ENCODE measurements around the gene BBOX1.

BBOX1 gene

GRCh38 chr11:27025312-27025955, 15.2 kb upstream of the BBOX1 start:
- DNase-seq (ENCODE audit: low read depth in 2 of 2), result no peak

DNA sequence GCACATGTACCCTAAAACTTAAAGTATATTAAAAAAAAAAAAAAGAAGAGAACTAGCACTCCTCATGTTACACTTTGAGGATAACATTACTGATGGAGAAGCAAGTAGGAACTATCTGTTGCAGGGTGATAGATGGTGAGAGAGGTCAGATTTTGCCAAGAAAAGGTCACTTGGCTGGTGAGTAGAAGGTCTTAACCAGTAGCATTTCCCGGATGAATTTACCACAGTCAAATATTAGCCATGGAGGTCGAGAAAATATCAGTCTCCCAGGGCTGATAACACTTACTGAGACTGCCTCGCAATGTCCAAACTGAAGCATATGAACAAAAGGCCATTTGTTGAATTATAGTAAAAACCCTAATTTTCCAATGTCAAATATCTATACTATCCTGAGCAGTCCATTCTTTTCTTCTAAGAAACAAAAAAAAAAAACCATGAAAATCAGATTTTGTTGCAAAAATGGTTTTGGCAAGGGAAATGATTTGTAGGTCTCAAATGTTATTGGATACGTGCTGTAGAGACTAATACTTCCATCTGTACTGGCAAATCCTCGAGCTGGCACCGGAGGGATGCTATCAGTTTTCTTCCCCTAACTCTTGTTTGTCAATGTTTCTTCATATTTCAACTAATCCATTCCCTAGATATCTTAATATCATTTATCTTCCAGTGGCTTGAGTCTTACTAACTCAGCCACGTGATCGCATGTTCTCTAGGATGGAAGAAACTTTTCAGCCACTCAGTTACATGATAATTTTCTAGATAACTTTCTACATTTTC, 14.5 kb upstream of the BBOX1 start:
- DNase-seq (ENCODE audit: low read depth in 2 of 2), result no peak

DNA sequence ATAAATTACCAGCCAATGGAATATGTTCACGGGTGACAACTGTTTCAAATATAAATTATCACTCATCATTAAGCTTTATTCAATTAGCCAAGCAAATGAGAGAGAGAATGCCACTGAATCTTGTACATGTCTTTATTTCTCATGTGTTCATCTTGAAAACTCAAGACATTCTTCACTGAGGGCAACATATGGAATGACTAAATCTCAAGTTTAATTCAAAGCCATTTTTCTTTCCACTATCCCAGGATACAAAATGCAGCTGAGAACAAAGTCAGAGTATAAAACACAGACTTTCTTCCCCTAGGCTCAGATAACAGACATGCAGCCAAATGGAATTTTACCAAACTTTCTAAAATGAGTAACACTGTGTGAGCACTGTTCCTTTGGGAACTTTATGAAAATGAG, 12.1 kb upstream of the BBOX1 start:
- no peak for DNase-seq (ENCODE audit: low read depth in 2 of 2)

DNA sequence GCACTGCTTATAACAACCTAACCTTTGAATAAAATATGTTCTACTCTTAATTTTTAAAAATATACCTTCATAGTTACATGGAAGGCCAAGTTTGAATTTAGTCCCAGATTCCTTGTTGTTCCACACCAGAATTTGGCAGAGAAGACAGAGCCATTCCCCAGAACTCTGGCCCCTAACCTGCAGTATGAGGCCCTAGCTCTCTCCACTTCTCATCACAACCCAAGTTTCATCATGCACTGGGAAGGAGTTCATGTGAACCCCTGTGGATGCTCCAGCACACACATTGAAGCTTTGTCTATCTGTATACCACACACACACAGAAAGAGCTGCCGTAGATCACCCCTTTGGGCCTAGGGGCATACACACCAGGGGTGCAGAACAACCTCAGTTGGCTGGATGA, 10.6 kb upstream of the BBOX1 start:
- no peak for DNase-seq (ENCODE audit: low read depth in 2 of 2)

DNA sequence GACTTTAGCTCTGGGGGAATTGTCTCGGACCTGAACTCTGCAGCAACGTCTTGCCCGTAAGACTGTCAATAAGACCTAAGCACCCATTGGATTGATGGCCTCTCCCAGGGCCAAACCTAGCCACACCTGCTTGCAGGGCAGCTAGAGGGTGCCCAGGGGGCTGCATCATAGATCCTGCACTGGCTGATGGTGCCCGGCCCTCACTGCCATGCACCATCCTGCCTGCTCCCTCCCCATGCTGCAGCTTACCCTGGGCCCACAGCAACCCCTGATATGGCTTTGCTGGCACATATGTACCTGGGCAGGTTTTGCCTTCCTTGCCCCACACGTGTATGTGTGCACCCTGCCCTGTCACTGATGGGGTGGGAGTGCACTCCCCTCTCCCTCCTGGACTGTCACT, 8.9 kb upstream of the BBOX1 start:
- no peak for DNase-seq (ENCODE audit: low read depth in 2 of 2)

- no peak for DNase-seq (ENCODE audit: low read depth in 2 of 2)
These were observed 742 bp upstream of the BBOX1 start for GRCh38 chr11:27039873-27040272.

- DNase-seq (ENCODE audit: low read depth in 2 of 2), result no peak
These were observed 705 bp downstream of the BBOX1 start for GRCh38 chr11:27041141-27041899.

DNA sequence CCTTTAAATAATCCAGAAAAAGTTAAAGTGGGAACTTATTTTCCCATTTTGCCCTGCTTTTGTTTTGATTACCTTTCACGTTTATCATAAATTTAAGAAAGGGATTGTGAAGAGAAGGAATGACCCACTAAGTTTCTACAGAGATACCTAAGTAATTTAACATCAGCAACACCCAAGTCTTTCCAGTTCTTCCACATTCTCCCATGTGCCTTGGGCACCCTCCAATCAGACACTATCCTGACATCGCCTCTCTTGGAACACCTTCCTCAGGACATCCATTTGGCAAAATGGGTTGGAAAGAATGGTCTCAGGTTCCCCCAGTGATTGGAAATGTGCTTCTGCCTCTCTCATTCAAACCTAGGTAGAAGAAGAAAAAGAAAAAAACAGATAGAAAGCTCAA, 6.3 kb downstream of the BBOX1 start:
- no peak for DNase-seq (ENCODE audit: low read depth in 2 of 2)

- DNase-seq (ENCODE audit: low read depth in 2 of 2), result no peak
These were observed 12.1 kb downstream of the BBOX1 start for GRCh38 chr11:27052668-27053067.

DNA sequence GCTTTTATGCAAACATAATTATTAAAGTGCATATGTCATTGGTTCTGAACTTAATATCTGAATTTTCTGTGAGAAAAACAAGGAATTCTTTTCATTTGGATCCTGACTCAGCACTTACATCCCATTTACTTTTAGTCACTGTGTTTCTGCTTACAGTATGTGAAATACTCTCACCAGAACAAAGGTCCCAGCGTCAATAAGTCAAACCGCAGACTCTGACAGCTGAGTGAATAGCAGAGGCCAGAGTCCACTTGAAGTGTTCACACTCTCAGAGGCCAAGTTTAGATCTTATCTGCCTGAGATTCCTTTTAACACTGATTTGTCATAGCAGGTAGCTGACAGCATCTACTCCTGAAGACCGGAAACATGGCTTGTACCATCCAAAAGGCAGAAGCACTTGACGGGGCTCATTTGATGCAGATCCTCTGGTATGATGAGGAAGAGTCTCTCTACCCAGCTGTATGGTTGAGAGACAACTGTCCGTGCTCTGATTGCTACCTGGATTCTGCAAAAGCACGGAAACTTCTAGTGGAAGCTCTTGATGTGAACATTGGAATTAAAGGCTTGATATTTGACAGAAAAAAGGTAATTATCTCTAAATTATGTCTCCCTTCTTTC, 14.6 kb downstream of the BBOX1 start:
- no peak for DNase-seq (ENCODE audit: low read depth in 2 of 2)

GRCh38 chr11:27057091-27057780, 16.6 kb downstream of the BBOX1 start:
- DNase-seq (ENCODE audit: low read depth in 2 of 2), result no peak

DNA sequence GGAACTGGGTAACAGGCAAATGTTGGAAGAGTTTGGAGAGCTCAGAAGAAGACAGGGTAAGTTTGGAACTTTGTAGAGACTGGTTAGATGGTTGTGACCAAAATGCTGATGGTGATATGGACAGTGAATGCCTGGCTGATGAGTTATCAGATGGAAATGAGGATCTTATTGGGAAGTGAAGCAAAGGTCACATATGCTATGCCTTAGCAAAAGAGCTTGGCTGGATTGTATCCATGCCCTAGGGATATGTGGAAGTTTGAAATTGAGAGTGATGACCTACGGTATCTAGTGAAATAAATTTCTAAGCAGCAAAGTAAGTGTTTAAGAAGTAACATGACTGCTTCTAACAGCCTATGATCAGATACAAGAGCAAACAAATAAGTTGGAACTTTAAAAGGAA, 17.8 kb downstream of the BBOX1 start:
- DNase-seq (ENCODE audit: low read depth in 2 of 2), result no peak

DNA sequence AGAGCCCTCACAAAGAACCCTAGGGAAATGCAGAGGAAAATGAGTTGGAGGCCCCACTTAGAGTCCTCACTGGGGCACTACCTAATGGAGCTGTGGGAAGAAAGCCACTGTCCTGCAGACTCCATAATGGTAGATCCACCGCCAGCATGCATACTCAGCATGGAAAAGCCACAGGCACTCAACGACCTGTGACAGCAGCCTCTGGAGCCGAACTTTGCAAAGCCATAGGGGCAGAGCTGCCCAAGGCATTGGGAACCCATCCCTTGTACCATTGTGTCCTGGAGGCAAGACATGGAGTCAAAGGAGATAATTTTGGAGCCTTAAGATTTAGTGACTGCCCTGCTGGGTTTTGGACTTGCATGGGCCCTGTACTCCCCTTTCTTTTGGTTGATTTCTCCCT, 18.8 kb downstream of the BBOX1 start:
- DNase-seq (ENCODE audit: low read depth in 2 of 2), result no peak

- no peak for DNase-seq (ENCODE audit: low read depth in 2 of 2)
These were observed 20.3 kb downstream of the BBOX1 start for GRCh38 chr11:27060816-27061460.

DNA sequence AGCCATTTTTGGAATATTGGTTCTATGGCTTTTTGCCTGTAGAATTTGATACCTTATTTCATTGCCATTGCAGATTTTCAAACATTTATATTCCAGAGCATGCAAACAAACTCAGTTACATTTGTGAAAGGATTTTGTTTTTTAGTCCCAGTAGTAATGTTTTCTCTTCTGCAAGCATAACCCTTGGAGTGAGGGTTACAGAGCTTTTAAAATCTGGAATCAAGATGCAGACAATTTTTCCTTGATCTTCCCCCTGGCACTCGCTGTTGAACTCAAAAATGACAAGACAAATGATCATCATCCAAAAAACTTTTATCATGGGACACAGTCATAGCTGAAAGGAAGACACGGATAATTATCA, 20.8 kb downstream of the BBOX1 start:
- DNase-seq (ENCODE audit: low read depth in 2 of 2), result no peak

DNA sequence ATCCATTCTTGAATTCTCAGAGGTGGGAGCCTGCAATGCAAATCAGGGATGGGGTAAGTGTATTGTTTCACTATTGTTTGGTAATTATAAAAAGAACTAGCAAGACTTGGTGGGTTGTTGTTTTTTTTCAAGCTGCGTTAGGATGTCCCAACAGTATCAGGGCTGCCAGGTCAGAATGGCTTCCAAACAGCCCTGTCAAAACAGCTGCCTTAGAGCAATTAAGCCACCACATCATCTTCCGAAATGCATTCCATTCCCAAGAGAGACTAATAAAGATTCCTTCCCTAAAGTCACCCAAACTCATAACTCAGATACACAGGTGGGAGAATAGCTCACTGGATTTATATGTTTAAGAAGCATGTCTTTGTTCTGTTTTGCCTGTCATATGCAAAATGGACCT, 23.5 kb downstream of the BBOX1 start:
- no peak for DNase-seq (ENCODE audit: low read depth in 2 of 2)

DNA sequence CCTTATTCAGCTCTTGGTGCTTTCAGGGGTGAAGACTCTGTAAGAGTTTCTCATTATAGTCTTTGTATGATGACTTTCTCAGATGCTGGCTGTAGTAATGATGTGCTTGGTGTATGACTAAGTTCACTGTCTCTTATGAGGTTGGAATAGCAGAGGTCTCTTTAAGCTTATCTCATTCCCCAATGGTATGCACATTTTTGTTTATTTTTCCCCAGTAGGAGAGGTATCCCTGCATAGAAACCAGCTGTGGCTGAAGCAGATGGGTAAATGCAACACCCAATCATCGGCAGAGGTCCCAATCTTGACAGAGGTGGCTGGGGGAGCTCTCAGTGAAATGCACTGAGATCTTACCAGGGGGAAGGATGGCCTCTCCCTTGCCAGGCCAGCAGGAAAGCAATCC, 34.6 kb downstream of the BBOX1 start:
- DNase-seq (ENCODE audit: low read depth in 2 of 2), result no peak

DNA sequence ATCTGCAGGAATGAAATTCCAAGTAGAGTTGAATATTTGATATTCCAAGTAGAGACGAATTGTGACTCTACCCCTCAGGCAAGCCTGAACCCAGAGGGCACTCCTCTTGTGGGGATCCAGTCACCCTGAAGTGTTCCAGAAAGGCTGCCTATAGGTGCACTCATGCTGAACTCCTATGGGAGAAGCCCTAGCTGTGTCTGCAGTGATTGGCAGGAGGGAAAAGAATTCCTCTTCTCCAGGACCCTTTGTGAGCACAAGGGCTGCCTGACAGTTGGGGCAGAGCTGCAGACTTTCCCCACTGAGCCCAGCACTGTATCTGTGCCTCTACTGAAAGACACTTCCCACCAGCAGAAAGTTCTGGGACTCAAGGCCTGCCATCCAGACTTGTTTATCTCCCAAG, 35.0 kb downstream of the BBOX1 start:
- no peak for DNase-seq (ENCODE audit: low read depth in 2 of 2)

GRCh38 chr11:27076121-27076589, 35.5 kb downstream of the BBOX1 start:
- no peak for DNase-seq (ENCODE audit: low read depth in 2 of 2)

- no peak for DNase-seq (ENCODE audit: low read depth in 2 of 2)
These were observed 40.4 kb downstream of the BBOX1 start for GRCh38 chr11:27081056-27081455.

GRCh38 chr11:27083241-27083640, 42.6 kb downstream of the BBOX1 start:
- no peak for DNase-seq (ENCODE audit: low read depth in 2 of 2)
